ENCODE measurements around the gene GSS. TPM values are rescaled to one million over a fixed set of nuclear protein-coding genes. Genes with fewer than 3 reads are reported as not detected.

The GSS gene
- total and polyA plus RNA-seq, 3 donors from 2014 or later, result 52.8 to 87.9 (median 79.3) TPM

DNA sequence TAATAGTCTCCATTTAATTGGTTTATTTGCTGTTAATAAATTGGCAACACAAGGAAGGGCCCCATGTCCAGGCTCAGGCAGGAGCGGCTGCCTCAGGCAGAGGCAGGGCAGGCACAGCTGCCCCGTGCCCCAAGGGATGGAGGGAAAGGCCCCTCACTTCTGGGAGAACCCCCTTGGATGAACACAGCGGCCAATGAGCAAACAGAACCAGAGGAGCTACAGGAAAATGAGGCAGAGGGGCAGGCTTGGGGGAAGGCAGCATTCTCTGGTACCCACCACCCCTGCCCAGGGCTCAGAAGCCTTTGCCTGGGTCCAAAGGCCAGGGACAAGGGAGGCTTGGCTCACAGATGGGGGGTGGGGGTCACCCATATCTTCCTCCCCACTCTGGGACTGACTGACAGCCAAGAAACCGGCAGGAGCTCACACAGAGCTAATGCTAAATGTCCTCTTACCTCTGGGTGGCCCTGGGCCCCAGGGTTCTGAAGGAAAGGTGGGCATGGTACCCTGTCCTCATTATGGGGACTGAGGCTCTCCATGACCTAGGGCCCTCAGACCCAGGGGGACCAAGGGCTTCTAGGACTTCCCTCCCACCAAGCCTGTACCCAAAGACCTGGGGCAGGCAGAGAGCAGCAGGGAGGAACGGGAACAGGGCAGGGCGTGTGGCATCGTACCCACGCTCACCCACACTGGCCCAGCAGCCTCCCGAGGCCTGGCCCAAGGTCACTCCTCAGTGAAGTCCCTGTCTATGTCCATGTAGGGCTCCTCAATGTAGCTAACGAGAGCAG lies 47.0 kb upstream of the GSS start:
- H3K27me3 ChIP-seq, result no peaks in the 10 kb centered on the region
- DNase-seq, result peak; percentile 49
- intact Hi-C loops (cut with DNase I; ENCODE audit: low total_unique reads), result no loop called here
- 72 to 78% methylated on average over 8 to 10 of the region's 10 CpGs for WGBS, 2 donors
- peaks cover 4% of the 10 kb centered on the region for H3K36me3 ChIP-seq (ENCODE audit: low read depth, missing control alignments)
- no peak overlapping the region for H3K4me3 ChIP-seq
- TF ChIP-seq POLR2A (IDR thresholded peaks at IDR 0.05), result no peak
- TF ChIP-seq, protein P1, sequence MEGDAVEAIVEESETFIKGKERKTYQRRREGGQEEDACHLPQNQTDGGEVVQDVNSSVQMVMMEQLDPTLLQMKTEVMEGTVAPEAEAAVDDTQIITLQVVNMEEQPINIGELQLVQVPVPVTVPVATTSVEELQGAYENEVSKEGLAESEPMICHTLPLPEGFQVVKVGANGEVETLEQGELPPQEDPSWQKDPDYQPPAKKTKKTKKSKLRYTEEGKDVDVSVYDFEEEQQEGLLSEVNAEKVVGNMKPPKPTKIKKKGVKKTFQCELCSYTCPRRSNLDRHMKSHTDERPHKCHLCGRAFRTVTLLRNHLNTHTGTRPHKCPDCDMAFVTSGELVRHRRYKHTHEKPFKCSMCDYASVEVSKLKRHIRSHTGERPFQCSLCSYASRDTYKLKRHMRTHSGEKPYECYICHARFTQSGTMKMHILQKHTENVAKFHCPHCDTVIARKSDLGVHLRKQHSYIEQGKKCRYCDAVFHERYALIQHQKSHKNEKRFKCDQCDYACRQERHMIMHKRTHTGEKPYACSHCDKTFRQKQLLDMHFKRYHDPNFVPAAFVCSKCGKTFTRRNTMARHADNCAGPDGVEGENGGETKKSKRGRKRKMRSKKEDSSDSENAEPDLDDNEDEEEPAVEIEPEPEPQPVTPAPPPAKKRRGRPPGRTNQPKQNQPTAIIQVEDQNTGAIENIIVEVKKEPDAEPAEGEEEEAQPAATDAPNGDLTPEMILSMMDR (IDR thresholded peaks at IDR 0.05), result no peak
- no peaks in the 10 kb centered on the region for H3K4me1 ChIP-seq
- H3K9me3 ChIP-seq, result no peaks in the 10 kb centered on the region
- no peak overlapping the region for H3K27ac ChIP-seq

DNA sequence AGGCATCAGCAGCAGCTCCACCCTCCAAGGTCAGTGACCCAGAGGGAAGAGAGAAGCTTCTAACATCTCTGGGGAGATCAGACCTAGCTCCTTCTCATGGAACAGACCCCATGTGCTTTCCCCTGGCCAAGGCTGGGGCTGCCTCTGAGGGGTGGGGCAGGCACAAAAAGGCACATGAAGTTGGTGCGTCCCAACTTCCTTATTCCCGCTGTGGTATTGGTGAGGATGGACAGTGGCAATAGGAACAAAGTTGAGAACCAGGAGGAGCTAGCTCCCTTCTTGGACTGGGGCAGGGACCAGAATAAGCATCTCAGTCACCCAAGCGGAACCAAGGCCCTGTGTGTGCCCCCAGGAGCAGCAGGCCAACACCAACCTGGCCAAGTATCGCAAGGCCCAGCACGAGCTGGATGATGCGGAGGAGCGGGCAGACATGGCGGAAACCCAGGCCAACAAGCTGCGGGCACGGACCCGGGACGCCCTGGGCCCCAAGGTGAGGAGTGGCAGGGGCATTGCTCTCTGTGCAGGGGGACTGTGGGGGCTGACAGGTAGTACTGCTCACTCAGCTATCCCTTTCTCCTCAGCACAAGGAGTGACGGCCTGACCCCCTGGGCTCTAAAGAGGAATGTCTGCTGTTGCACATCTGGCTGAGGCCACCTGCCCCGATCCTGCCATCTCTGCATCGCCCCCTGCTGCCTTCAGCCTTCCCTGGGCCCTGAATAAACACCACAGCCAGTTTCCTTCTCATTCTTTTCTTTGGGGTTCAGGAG lies 46.2 kb upstream of the GSS start:
- no peak for TF ChIP-seq POLR2A (IDR thresholded peaks at IDR 0.05)
- TF ChIP-seq, protein P1 (IDR thresholded peaks at IDR 0.05), result no peak
- no peak for DNase-seq
- no peak overlapping the region for H3K27ac ChIP-seq
- H3K36me3 ChIP-seq (ENCODE audit: low read depth, missing control alignments), result peaks cover 4% of the 10 kb centered on the region
- H3K9me3 ChIP-seq, result no peaks in the 10 kb centered on the region
- H3K27me3 ChIP-seq, result no peaks in the 10 kb centered on the region
- no peak overlapping the region for H3K4me3 ChIP-seq
- WGBS, 2 donors, result 87 to 94% methylated on average over 13 to 15 of the region's 15 CpGs
- intact Hi-C loops (cut with DNase I; ENCODE audit: low total_unique reads), result no loop called here
- H3K4me1 ChIP-seq, result no peaks in the 10 kb centered on the region

- Histone ChIP-seq H3K27me3 (no peaks in the 10 kb centered on the region), H3K36me3 (ENCODE audit: low read depth, missing control alignments) (peaks cover 4% of the 10 kb centered on the region), H3K9me3 (no peaks in the 10 kb centered on the region), H3K4me3 (no peak overlapping the region), H3K27ac (no peak overlapping the region), H3K4me1 (no peaks in the 10 kb centered on the region)
- DNase-seq, result no peak
- intact Hi-C loops (cut with DNase I; ENCODE audit: low total_unique reads), result no loop called here
- TF ChIP-seq POLR2A (IDR thresholded peaks at IDR 0.05), result no peak
- TF ChIP-seq, protein P1 (IDR thresholded peaks at IDR 0.05), result no peak
- 90 to 94% methylated on average over 17 to 26 of the region's 28 CpGs for WGBS, 2 donors
These were observed 45.5 kb upstream of the GSS start for GRCh38 chr20:35000922-35001595.

- peaks cover 2% of the 10 kb centered on the region for H3K36me3 ChIP-seq (ENCODE audit: low read depth, missing control alignments)
- H3K9me3 ChIP-seq, result no peaks in the 10 kb centered on the region
- WGBS, 2 donors, result 93 to 96% methylated on average over 11 to 28 of the region's 28 CpGs
- TF ChIP-seq POLR2A (IDR thresholded peaks at IDR 0.05), result no peak
- TF ChIP-seq, protein P1 (IDR thresholded peaks at IDR 0.05), result no peak
- no peaks in the 10 kb centered on the region for H3K4me1 ChIP-seq
- H3K4me3 ChIP-seq, result no peak overlapping the region
- intact Hi-C loops (cut with DNase I; ENCODE audit: low total_unique reads), result no loop called here
- H3K27me3 ChIP-seq, result no peaks in the 10 kb centered on the region
- DNase-seq, result no peak
- H3K27ac ChIP-seq, result no peak overlapping the region
These were observed 44.8 kb upstream of the GSS start for GRCh38 chr20:35000311-35000921.

All from testis (tissue), 3 donors.